Activated T-cell treated with anti-CD3 and anti-CD28 coated beads, Interleukin-2, amount 50 U/mL, for 24 hours (primary cell): Measurements from ENCODE around the gene DICER1.

Experiments
- DNase-seq: peaks from one replicate; pipeline ENCODE4 v3.0.0-alpha.2; 2020
- H3K27ac Mint-ChIP-seq: 2 replicates; pipeline ENCODE4 v1.8.0; 2020; ENCODE audit warnings: mild to moderate bottlenecking, mixed read lengths
- H3K27me3 Mint-ChIP-seq: 2 replicates; pipeline ENCODE4 v1.8.0; 2020; ENCODE audit warnings: mixed read lengths
- H3K36me3 Mint-ChIP-seq: 2 replicates; pipeline ENCODE4 v1.8.0; 2020; ENCODE audit warnings: low read depth, mixed read lengths
- H3K4me1 Mint-ChIP-seq: 2 replicates; pipeline ENCODE4 v1.8.0; 2020; ENCODE audit warnings: low read depth, mixed read lengths
- H3K4me3 Mint-ChIP-seq: 2 replicates; pipeline ENCODE4 v1.8.0; 2020; ENCODE audit warnings: mild to moderate bottlenecking, moderate library complexity, mixed read lengths
- H3K9me3 Mint-ChIP-seq: 2 replicates; pipeline ENCODE4 v1.8.0; 2020; ENCODE audit warnings: mixed read lengths

The DICER1 gene

GRCh38 chr14:95047754-95048153, 109.6 kb downstream of the DICER1 start:
- Mint-ChIP-seq H3K4me1 (no peaks in the 10 kb centered on the region), H3K27ac (no peak overlapping the region), H3K4me3 (no peak overlapping the region), H3K36me3 (no peaks in the 10 kb centered on the region), H3K27me3 (peaks cover 14% of the 10 kb centered on the region), H3K9me3 (no peaks in the 10 kb centered on the region)
- no peak for DNase-seq

- no peak overlapping the region for H3K27ac Mint-ChIP-seq
- H3K4me3 Mint-ChIP-seq, result no peak overlapping the region
These were observed 110.3 kb downstream of the DICER1 start for GRCh38 chr14:95046711-95047681.

GRCh38 chr14:95045836-95046430, 111.4 kb downstream of the DICER1 start:
- no peaks in the 10 kb centered on the region for H3K4me1 Mint-ChIP-seq
- H3K36me3 Mint-ChIP-seq, result no peaks in the 10 kb centered on the region
- H3K9me3 Mint-ChIP-seq, result no peaks in the 10 kb centered on the region
- H3K4me3 Mint-ChIP-seq, result no peak overlapping the region
- DNase-seq, result no peak
- H3K27me3 Mint-ChIP-seq, result peaks cover 14% of the 10 kb centered on the region
- H3K27ac Mint-ChIP-seq, result no peak overlapping the region

More at GRCh38 chr14:95046711-95047681, 110.3 kb downstream of the DICER1 start:
- no peaks in the 10 kb centered on the region for H3K4me1 Mint-ChIP-seq
- no peaks in the 10 kb centered on the region for H3K36me3 Mint-ChIP-seq
- peaks cover 14% of the 10 kb centered on the region for H3K27me3 Mint-ChIP-seq
- H3K9me3 Mint-ChIP-seq, result no peaks in the 10 kb centered on the region
- DNase-seq, result peak; percentile 6

- peak; percentile 5 for DNase-seq
- peaks cover 14% of the 10 kb centered on the region for H3K27me3 Mint-ChIP-seq
- no peak overlapping the region for H3K4me3 Mint-ChIP-seq
- no peak overlapping the region for H3K27ac Mint-ChIP-seq
- no peaks in the 10 kb centered on the region for H3K9me3 Mint-ChIP-seq
- no peaks in the 10 kb centered on the region for H3K36me3 Mint-ChIP-seq
- H3K4me1 Mint-ChIP-seq, result no peaks in the 10 kb centered on the region
These were observed 112.1 kb downstream of the DICER1 start for GRCh38 chr14:95045106-95045701.

GRCh38 chr14:95044463-95045105, 112.7 kb downstream of the DICER1 start:
- Mint-ChIP-seq H3K27ac (no peak overlapping the region), H3K9me3 (no peaks in the 10 kb centered on the region), H3K36me3 (no peaks in the 10 kb centered on the region), H3K4me1 (no peaks in the 10 kb centered on the region), H3K27me3 (peaks cover 14% of the 10 kb centered on the region), H3K4me3 (no peak overlapping the region)
- DNase-seq, result peak; percentile 13

GRCh38 chr14:95043732-95044462, 113.4 kb downstream of the DICER1 start:
- Mint-ChIP-seq H3K27me3 (peaks cover 10% of the 10 kb centered on the region), H3K36me3 (no peaks in the 10 kb centered on the region), H3K4me1 (no peaks in the 10 kb centered on the region), H3K4me3 (no peak overlapping the region), H3K27ac (no peak overlapping the region), H3K9me3 (no peaks in the 10 kb centered on the region)
- DNase-seq, result peak; percentile 17

GRCh38 chr14:95043314-95043713, 114.0 kb downstream of the DICER1 start:
- Mint-ChIP-seq H3K27ac (no peak overlapping the region), H3K27me3 (peaks cover 10% of the 10 kb centered on the region), H3K36me3 (no peaks in the 10 kb centered on the region), H3K9me3 (no peaks in the 10 kb centered on the region), H3K4me1 (no peaks in the 10 kb centered on the region), H3K4me3 (no peak overlapping the region)
- DNase-seq, result no peak

GRCh38 chr14:95041477-95042020, 115.8 kb downstream of the DICER1 start:
- Mint-ChIP-seq H3K36me3 (no peaks in the 10 kb centered on the region), H3K4me1 (no peaks in the 10 kb centered on the region), H3K27me3 (peaks cover 12% of the 10 kb centered on the region), H3K9me3 (no peaks in the 10 kb centered on the region), H3K27ac (no peak overlapping the region), H3K4me3 (no peak overlapping the region)
- DNase-seq, result no peak

- Mint-ChIP-seq H3K36me3 (no peaks in the 10 kb centered on the region), H3K27ac (no peak overlapping the region), H3K27me3 (peaks cover 12% of the 10 kb centered on the region), H3K9me3 (no peaks in the 10 kb centered on the region), H3K4me1 (no peaks in the 10 kb centered on the region), H3K4me3 (no peak overlapping the region)
- no peak for DNase-seq
These were observed 116.4 kb downstream of the DICER1 start for GRCh38 chr14:95040708-95041476.

- H3K36me3 Mint-ChIP-seq, result no peaks in the 10 kb centered on the region
- no peaks in the 10 kb centered on the region for H3K4me1 Mint-ChIP-seq
- no peak for DNase-seq
- no peak overlapping the region for H3K27ac Mint-ChIP-seq
- peaks cover 13% of the 10 kb centered on the region for H3K27me3 Mint-ChIP-seq
- no peak overlapping the region for H3K4me3 Mint-ChIP-seq
- H3K9me3 Mint-ChIP-seq, result no peaks in the 10 kb centered on the region
These were observed 117.4 kb downstream of the DICER1 start for GRCh38 chr14:95039993-95040348.

GRCh38 chr14:95039259-95039992, 117.9 kb downstream of the DICER1 start:
- H3K36me3 Mint-ChIP-seq, result no peaks in the 10 kb centered on the region
- no peak for DNase-seq
- peaks cover 13% of the 10 kb centered on the region for H3K27me3 Mint-ChIP-seq
- H3K4me1 Mint-ChIP-seq, result no peaks in the 10 kb centered on the region
- H3K27ac Mint-ChIP-seq, result no peak overlapping the region
- no peaks in the 10 kb centered on the region for H3K9me3 Mint-ChIP-seq
- no peak overlapping the region for H3K4me3 Mint-ChIP-seq

- H3K36me3 Mint-ChIP-seq, result no peaks in the 10 kb centered on the region
These were observed 118.6 kb downstream of the DICER1 start for GRCh38 chr14:95038521-95039250.

More at GRCh38 chr14:95038521-95039250, 118.6 kb downstream of the DICER1 start:
- no peaks in the 10 kb centered on the region for H3K9me3 Mint-ChIP-seq
- no peak overlapping the region for H3K27ac Mint-ChIP-seq
- H3K4me3 Mint-ChIP-seq, result no peak overlapping the region
- no peak for DNase-seq
- no peaks in the 10 kb centered on the region for H3K4me1 Mint-ChIP-seq
- H3K27me3 Mint-ChIP-seq, result peaks cover 13% of the 10 kb centered on the region
